AG09309 (cell line): ENCODE data around the gene TMSB4X.
"Not testable (repeated sequence)": the region's sequence is repeated elsewhere in the genome, so short reads cannot be mapped to it uniquely, and the experiment has no call there.

Source experiments
- DNase-seq: peaks from one replicate; pipeline ENCODE4 v3.0.0-alpha.2; 2010; ENCODE audit warnings: low read depth
- H3K4me3 ChIP-seq: 2 replicates; pipeline ENCODE4 v1.5.1; 2011; ENCODE audit warnings: mild to moderate bottlenecking, low read depth, low read length, moderate library complexity; ENCODE audit not compliant: control insufficient read depth
- CTCF ChIP-seq: IDR thresholded peaks from 2 replicates; pipeline ENCODE4 v1.5.1; 2011; ENCODE audit warnings: mild to moderate bottlenecking, low read depth, low read length, inconsistent platforms; ENCODE audit not compliant: insufficient read depth, control insufficient read depth; ENCODE audit errors: missing control alignments

Gene TMSB4X

GRCh38 chrX:13014111-13015096 is 39.5 kb downstream of the TMSB4X start:
- H3K4me3 ChIP-seq, result no peak overlapping the region
- TF ChIP-seq CTCF, result no peak
- no peak for DNase-seq

- H3K4me3 ChIP-seq, result no peak overlapping the region
- TF ChIP-seq CTCF, result no peak
- no peak for DNase-seq
These were observed 40.8 kb downstream of the TMSB4X start for GRCh38 chrX:13015536-13016236.

GRCh38 chrX:13016731-13017130 is 41.8 kb downstream of the TMSB4X start:
- H3K4me3 ChIP-seq, DNase-seq: not testable (repeated sequence)

- no peak overlapping the region for H3K4me3 ChIP-seq
- no peak for DNase-seq
- no peak for TF ChIP-seq CTCF
These were observed 48.0 kb downstream of the TMSB4X start for GRCh38 chrX:13022926-13023325.

- no peak overlapping the region for H3K4me3 ChIP-seq
- no peak for DNase-seq
- no peak for TF ChIP-seq CTCF
These were observed 48.7 kb downstream of the TMSB4X start for GRCh38 chrX:13023567-13023966.

- no peak overlapping the region for H3K4me3 ChIP-seq
- no peak for TF ChIP-seq CTCF
- DNase-seq, result no peak
These were observed 49.1 kb downstream of the TMSB4X start for GRCh38 chrX:13023979-13024378.

- TF ChIP-seq CTCF, result no peak
- no peak overlapping the region for H3K4me3 ChIP-seq
- DNase-seq, result no peak
These were observed 50.1 kb downstream of the TMSB4X start for GRCh38 chrX:13024986-13025385.
